ENCODE measurements around the gene RAD51B.

The RAD51B gene

GRCh38 chr14:68222726-68223125, 403.1 kb downstream of the RAD51B start:
- no peak overlapping the region for H3K9ac ChIP-seq
- H3K27ac ChIP-seq, result no peak overlapping the region
- H3K4me1 ChIP-seq, result no peaks in the 10 kb centered on the region
- no peak overlapping the region for H3K4me3 ChIP-seq
- no peaks in the 10 kb centered on the region for H3K36me3 ChIP-seq
- H4K20me1 ChIP-seq, result no peaks in the 10 kb centered on the region
- H3K4me2 ChIP-seq, result no peak overlapping the region
- peaks cover 0 to 12% (median 0%) of the 10 kb centered on the region in 11 experiments; a peak in 3 of 22 replicates for H3K9me3 ChIP-seq (replicated peaks in 1 of 11)
- no peaks in the 10 kb centered on the region for H3K27me3 ChIP-seq
- TF ChIP-seq Cebpa-rat (IDR thresholded peaks at IDR 0.05), result no peak

GRCh38 chr14:68223631-68224030, 404.1 kb downstream of the RAD51B start:
- Histone ChIP-seq H3K27ac (no peak overlapping the region), H3K27me3 (no peaks in the 10 kb centered on the region), H3K9ac (no peak overlapping the region), H3K4me1 (no peaks in the 10 kb centered on the region), H3K36me3 (no peaks in the 10 kb centered on the region), H4K20me1 (no peaks in the 10 kb centered on the region), H3K4me3 (no peak overlapping the region), H3K9me3 (replicated peaks in 1 of 11) (peaks cover 0 to 12% (median 0%) of the 10 kb centered on the region in 11 experiments; a peak in 3 of 22 replicates), H3K4me2 (no peak overlapping the region)
- TF ChIP-seq Cebpa-rat (IDR thresholded peaks at IDR 0.05), result no peak

- Histone ChIP-seq H3K36me3 (no peaks in the 10 kb centered on the region), H3K27me3 (no peaks in the 10 kb centered on the region), H3K9ac (no peak overlapping the region), H3K9me3 (replicated peaks in 1 of 11) (peaks cover 0 to 12% (median 0%) of the 10 kb centered on the region in 11 experiments; a peak in 3 of 22 replicates), H4K20me1 (no peaks in the 10 kb centered on the region), H3K4me2 (no peak overlapping the region), H3K4me1 (no peaks in the 10 kb centered on the region), H3K4me3 (no peak overlapping the region), H3K27ac (no peak overlapping the region)
- no peak for TF ChIP-seq Cebpa-rat (IDR thresholded peaks at IDR 0.05)
Observed at GRCh38 chr14:68225321-68225720, 405.7 kb downstream of the RAD51B start.

GRCh38 chr14:68226523-68226922, 406.9 kb downstream of the RAD51B start:
- Histone ChIP-seq H3K27me3 (no peaks in the 10 kb centered on the region), H3K9ac (no peak overlapping the region), H3K4me3 (no peak overlapping the region), H3K36me3 (no peaks in the 10 kb centered on the region), H3K4me2 (no peak overlapping the region), H3K27ac (no peak overlapping the region), H3K9me3 (replicated peaks in 1 of 11) (peaks cover 0 to 12% (median 0%) of the 10 kb centered on the region in 11 experiments; a peak in 3 of 22 replicates), H4K20me1 (no peaks in the 10 kb centered on the region), H3K4me1 (no peaks in the 10 kb centered on the region)
- TF ChIP-seq Cebpa-rat (IDR thresholded peaks at IDR 0.05), result no peak

- Histone ChIP-seq H3K4me1 (peaks cover 0 to 13% (median 0%) of the 10 kb centered on the region in 10 experiments; a peak in 4 of 20 replicates), H3K27ac (no peak overlapping the region)
Observed at GRCh38 chr14:68228656-68229055, 409.1 kb downstream of the RAD51B start.

GRCh38 chr14:68229423-68230100, 410.0 kb downstream of the RAD51B start:
- Histone ChIP-seq H3K4me3 (no peak overlapping the region), H4K20me1 (no peaks in the 10 kb centered on the region), H3K4me1 (peaks cover 0 to 13% (median 0%) of the 10 kb centered on the region in 10 experiments; a peak in 4 of 20 replicates), H3K27ac (no peak overlapping the region), H3K9me3 (replicated peaks in 1 of 11) (peaks cover 0 to 9% (median 0%) of the 10 kb centered on the region in 11 experiments; a peak in 2 of 22 replicates), H3K27me3 (no peaks in the 10 kb centered on the region), H3K4me2 (no peak overlapping the region), H3K9ac (no peak overlapping the region), H3K36me3 (no peaks in the 10 kb centered on the region)
- TF ChIP-seq Cebpa-rat (IDR thresholded peaks at IDR 0.05), result no peak

More at GRCh38 chr14:68228656-68229055, 409.1 kb downstream of the RAD51B start:
- H3K4me2 ChIP-seq, result no peak overlapping the region
- H3K36me3 ChIP-seq, result no peaks in the 10 kb centered on the region
- H3K9me3 ChIP-seq (replicated peaks in 1 of 11), result peaks cover 0 to 9% (median 0%) of the 10 kb centered on the region in 11 experiments; a peak in 2 of 22 replicates
- H3K9ac ChIP-seq, result no peak overlapping the region
- H3K4me3 ChIP-seq, result no peak overlapping the region
- no peaks in the 10 kb centered on the region for H3K27me3 ChIP-seq
- no peak for TF ChIP-seq Cebpa-rat (IDR thresholded peaks at IDR 0.05)
- H4K20me1 ChIP-seq, result no peaks in the 10 kb centered on the region

GRCh38 chr14:68230202-68230949, 410.8 kb downstream of the RAD51B start:
- Histone ChIP-seq H3K4me1 (peaks cover 0 to 13% (median 0%) of the 10 kb centered on the region in 10 experiments; a peak in 4 of 20 replicates), H3K9ac (no peak overlapping the region), H3K4me2 (no peak overlapping the region)

GRCh38 chr14:68230950-68231717, 411.6 kb downstream of the RAD51B start:
- Histone ChIP-seq H3K4me1 (peaks cover 0 to 13% (median 0%) of the 10 kb centered on the region in 10 experiments; a peak in 4 of 20 replicates), H3K27ac (no peak overlapping the region), H3K36me3 (no peaks in the 10 kb centered on the region), H3K9me3 (replicated peaks in 1 of 11) (peaks cover 0 to 6% (median 0%) of the 10 kb centered on the region in 11 experiments; a peak in 2 of 22 replicates), H3K4me3 (no peak overlapping the region), H4K20me1 (no peaks in the 10 kb centered on the region), H3K9ac (no peak overlapping the region), H3K4me2 (no peak overlapping the region), H3K27me3 (no peaks in the 10 kb centered on the region)
- no peak for TF ChIP-seq Cebpa-rat (IDR thresholded peaks at IDR 0.05)

More at GRCh38 chr14:68230202-68230949, 410.8 kb downstream of the RAD51B start:
- Histone ChIP-seq H3K9me3 (replicated peaks in 1 of 11) (peaks cover 0 to 9% (median 0%) of the 10 kb centered on the region in 11 experiments; a peak in 2 of 22 replicates), H3K27ac (no peak overlapping the region), H3K27me3 (no peaks in the 10 kb centered on the region), H3K4me3 (no peak overlapping the region), H4K20me1 (no peaks in the 10 kb centered on the region), H3K36me3 (no peaks in the 10 kb centered on the region)
- no peak for TF ChIP-seq Cebpa-rat (IDR thresholded peaks at IDR 0.05)

- H3K27me3 ChIP-seq, result no peaks in the 10 kb centered on the region
- H3K9me3 ChIP-seq (replicated peaks in 1 of 11), result no peaks in the 10 kb centered on the region
- H3K27ac ChIP-seq, result no peak overlapping the region
Observed at GRCh38 chr14:68231898-68232297, 412.3 kb downstream of the RAD51B start.

More at GRCh38 chr14:68231898-68232297, 412.3 kb downstream of the RAD51B start:
- peak overlapping the region in 1 of 11 experiments; percentile 8; a peak in 1 of 22 replicates for H3K4me2 ChIP-seq
- no peak overlapping the region for H3K9ac ChIP-seq
- no peaks in the 10 kb centered on the region for H4K20me1 ChIP-seq
- TF ChIP-seq Cebpa-rat (IDR thresholded peaks at IDR 0.05), result no peak
- no peak overlapping the region for H3K4me3 ChIP-seq
- H3K4me1 ChIP-seq, result peaks cover 0 to 13% (median 0%) of the 10 kb centered on the region in 10 experiments; a peak in 4 of 20 replicates
- H3K36me3 ChIP-seq, result no peaks in the 10 kb centered on the region
